NCI-H128 (cell line): ENCODE measurements around the gene LCT.
A peak's percentile ranks its signal among the peaks of the same experiment; 100 is the strongest.

Source experiments
- DNase-seq: peaks from one replicate; lab custom pipeline; 2025; ENCODE audit not compliant: unreplicated experiment; lab: John Stamatoyannopoulos, UW

The LCT gene

GRCh38 chr2:135743860-135744259 lies 93.1 kb downstream of the LCT start:
- DNase-seq = no peak

DNA sequence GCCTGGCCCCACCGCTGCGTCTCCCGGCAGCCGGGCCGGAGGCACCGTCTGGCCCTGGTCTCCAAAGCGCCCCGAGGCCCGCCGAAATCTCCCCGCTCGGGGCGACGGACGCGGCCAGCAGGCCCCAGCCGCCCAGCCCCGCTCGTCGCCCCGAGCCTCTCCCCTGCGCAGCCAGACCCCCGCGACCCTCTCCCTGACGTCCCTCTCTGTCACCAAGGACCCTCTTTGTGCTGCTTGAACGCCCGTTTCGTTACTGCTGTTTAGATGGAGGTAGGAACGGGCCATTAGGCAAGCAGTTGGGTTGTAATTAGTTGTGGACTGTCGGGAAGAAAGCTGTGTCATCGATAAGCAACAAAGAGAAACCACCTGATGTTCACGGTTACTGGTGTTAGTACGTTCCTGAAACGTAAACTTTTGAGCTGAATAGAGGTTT lies 94.6 kb downstream of the LCT start:
- DNase-seq = no peak

GRCh38 chr2:135741395-135742324 lies 95.3 kb downstream of the LCT start, which contains the start of gene UBXN4:
TSS of gene UBXN4 (plus strand) at chr2:135741855. CDS start at chr2:135741930, 75 bp downstream.
- peak; percentile 89 for DNase-seq

DNA sequence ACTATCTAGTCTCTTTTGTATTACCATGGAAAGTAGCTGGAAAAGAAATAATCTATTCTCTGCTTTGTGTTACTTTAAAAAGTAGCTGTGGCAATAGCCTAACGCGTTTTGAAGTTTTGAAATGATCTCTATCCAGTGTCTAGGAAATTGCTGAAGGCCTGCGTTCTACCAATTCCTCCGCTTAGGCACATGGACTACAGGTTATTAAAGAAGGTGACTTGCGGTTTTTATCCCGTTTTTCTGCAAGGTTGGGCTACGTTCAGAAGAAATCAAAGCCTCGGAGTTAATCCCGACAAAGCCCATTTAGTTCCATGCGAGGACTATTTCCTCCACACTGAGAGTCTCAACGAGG lies 96.0 kb downstream of the LCT start:
- no peak for DNase-seq

GRCh38 chr2:135740206-135740605 lies 96.8 kb downstream of the LCT start:
- DNase-seq = no peak
